GM21528 (cell line): ENCODE data around the gene ANKRD50.

ENCODE experiments used
- ATAC-seq: cut with Tn5 transposase; IDR thresholded peaks from one replicate; pipeline ENCODE4 v1.9.1; 2021; ENCODE audit warnings: mild to moderate bottlenecking, moderate library complexity; ENCODE audit not compliant: unreplicated experiment, low FRiP score

Gene ANKRD50

GRCh38 chr4:124710911-124711310 lies 1.6 kb downstream of the ANKRD50 start:
- ATAC-seq: no peak

DNA sequence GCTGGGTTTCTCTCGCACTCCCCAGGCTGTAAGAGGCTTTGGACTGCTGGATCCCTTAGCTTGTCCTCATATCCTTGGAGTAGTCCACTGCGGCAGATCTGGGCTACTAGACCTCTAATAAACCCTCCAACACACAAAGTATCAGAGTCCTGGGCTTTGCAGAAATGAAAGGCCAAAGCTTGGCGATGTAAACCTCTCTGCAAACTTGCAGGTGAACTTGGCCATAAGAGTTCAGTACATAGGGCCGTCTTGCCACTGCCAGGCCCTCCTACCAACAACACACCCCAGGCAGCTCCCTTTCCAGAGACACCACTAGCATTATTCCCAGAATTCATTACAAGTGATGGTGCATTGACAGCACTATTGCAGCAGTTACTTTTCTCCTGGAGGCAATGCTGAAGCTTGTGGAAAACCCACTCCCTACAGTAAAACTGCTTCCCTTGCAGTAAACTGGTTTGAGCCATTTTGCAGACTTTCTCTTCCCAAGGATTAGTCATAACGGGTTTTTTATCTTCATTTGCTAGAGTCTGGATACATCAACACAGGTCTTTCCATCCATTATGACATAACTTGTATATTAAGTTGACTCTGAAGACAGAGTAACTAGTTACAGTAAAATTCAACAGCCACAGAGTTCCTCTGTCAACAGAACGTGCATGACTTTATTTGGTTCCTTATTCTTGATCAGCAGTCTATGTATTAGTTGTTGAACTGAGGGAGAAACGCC lies 2.4 kb downstream of the ANKRD50 start:
- ATAC-seq: no peak

DNA sequence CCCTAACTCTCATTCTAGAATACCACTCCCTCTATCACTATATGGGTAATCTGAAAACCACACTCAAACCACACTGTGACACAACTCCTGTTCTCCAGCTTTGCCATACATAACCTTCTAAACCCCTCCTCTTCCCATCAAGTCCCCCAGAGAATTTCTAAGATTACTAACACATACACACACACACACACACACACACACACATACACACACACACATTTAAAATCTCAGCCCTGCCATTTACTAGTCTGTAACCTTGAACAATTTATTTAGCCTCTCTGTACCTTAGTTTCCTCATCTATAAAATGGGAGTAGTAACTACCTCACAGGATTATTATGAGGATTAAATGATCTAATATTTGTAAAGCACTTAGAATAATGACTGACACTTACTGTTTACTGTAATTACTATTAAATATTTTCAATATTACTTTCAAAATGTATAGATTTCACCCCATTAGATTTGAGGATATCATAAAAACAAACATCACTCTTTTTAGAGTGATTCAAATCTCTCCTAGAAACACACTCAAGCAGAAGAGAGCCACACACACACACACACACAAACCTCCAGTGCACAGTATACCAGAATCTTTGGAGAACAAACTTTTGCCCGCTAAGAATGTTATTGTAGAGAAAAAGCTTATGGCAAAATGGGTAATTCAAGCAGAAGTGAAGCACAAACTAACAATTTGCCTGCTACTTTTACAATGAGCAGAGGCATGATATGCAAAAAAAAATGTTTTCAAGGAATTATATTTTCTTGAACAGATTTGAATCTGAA lies 3.8 kb downstream of the ANKRD50 start:
- no peak for ATAC-seq

GRCh38 chr4:124705393-124705792 lies 7.1 kb downstream of the ANKRD50 start:
- no peak for ATAC-seq

DNA sequence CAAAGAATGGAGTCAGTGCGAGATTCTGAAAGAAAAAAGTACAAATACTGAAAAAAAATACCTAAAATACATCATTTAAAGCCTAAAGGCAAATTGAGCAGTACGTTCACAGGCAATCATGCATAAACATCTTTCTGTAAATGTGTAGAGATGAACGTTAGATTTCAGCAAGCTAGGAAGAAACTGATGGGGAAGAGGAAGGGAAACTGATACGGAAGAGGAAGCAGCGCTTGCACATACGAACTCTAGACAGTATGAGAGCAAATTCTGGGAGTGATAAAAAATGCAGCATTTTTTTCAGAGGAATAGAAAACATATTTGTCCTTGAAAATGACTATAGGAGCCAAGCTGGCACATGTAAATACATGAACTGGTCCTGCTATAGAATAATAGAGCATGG lies 9.4 kb downstream of the ANKRD50 start:
- no peak for ATAC-seq

DNA sequence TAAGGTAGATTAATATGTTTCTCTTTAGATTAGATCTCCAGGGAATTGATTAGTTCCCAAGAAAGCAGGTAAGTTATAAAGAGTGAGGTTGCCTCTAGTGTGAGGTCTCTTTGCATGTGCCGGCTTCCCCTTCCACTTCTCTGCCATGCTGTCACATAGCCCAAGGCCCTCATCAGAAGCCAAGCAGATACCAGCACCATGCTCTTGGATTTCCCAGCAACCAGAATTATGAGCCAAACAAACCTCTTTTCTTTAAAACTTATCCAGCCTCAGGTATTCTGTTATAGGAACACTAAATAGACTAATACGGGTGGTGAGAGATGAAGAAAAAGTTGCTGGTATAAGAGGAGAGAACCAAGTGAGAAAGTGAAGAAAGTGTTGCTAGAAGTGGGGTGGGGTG lies 15.1 kb downstream of the ANKRD50 start:
- ATAC-seq: no peak

- no peak for ATAC-seq
Measured at GRCh38 chr4:124696182-124696581, 16.4 kb downstream of the ANKRD50 start.

DNA sequence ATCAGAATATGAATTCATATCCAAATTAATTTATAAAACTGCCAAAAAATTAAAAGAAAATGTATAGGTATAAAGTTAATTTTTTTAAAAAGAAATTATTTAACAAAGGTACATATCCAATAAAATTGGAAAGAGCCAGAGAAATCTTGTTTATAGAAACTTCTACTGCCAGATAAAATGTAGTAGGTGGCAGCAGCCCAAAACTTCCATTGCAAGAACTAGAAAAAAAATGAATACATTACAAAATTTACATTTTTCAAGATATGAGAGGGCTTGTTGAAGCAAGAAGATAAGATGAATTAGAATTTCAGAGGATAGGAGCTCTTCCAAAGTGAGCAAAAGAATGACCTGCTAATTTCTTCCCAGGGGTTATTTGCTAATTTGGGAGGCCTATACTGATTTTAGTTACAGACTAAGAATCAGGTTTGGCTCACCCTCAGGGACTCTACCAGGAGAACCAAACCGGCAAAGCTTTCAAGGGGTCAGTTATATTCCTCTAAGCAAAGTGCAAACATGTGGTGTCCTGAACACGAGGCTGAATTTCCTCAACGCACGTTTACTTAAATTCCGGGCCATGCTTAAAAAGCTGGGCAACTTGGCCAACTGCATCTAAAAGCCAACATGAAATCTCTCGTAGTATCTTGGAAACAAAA lies 17.5 kb downstream of the ANKRD50 start:
- ATAC-seq: no peak

DNA sequence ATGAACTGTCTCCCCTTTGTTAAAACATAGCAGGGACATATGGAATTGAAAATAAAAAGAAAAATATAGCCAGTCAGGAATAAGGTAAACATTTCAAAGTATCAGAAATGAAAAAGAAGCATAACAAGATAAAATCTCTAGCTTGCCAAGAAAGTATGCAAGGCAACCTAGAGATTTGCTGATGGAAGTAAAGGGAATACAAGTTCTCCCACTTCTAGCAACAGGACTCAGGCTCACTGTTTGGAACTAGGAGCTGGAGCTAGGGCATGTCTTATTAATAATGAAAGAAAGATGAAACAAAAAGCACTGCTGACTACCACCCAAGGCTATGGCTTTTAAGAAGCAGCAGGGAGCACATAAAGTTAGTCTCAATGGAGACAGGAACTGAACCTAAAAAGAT lies 18.2 kb downstream of the ANKRD50 start:
- no peak for ATAC-seq

- ATAC-seq: no peak
Measured at GRCh38 chr4:124691801-124692200, 20.7 kb downstream of the ANKRD50 start.

GRCh38 chr4:124686279-124686678 lies 26.3 kb downstream of the ANKRD50 start:
- no peak for ATAC-seq

GRCh38 chr4:124685851-124686250 lies 26.7 kb downstream of the ANKRD50 start:
- no peak for ATAC-seq

DNA sequence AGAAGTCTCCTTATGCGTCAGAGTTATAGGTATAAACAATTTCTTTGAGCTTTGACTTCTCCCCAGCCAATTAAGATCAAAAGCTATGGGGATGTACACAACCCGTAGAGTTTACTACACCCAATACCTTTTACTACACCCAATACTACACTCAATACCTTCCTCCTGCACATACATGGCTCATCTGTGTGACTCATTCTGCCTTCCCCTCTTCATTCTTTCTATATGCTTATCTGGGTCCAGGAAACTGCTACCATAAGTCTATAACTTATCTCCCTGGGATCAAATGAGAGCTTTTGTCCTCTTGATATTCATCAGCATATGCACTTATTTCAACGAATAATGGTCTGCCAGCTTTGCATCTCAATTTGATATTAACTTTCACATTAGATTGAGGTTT lies 28.2 kb downstream of the ANKRD50 start:
- ATAC-seq: no peak

DNA sequence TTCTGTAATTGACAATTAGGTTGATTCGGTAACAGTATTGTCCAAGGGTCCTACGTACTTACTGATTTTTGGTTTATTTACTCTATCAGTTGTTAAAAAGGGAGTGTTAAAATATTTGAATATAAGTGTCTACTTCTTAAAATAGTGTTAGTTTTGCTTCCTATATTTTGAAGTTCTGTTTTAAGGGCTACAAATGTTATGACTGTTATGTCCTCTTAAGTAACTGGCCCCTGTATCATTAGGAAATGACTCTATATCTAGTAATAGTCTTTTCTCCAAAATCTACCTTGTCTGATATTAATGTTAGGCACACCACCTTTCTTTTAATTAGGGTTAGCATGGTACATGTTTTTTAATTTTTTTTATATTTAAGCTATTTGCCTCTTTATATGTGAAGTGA lies 30.1 kb downstream of the ANKRD50 start:
- ATAC-seq: no peak

GRCh38 chr4:124666496-124666895 lies 46.0 kb downstream of the ANKRD50 start:
- ATAC-seq: no peak

- ATAC-seq: no peak
Measured at GRCh38 chr4:124658795-124659194, 53.7 kb downstream of the ANKRD50 start.

GRCh38 chr4:124650614-124651013 lies 61.9 kb downstream of the ANKRD50 start:
- no peak for ATAC-seq

GRCh38 chr4:124647599-124647998 lies 64.9 kb downstream of the ANKRD50 start:
- no peak for ATAC-seq

DNA sequence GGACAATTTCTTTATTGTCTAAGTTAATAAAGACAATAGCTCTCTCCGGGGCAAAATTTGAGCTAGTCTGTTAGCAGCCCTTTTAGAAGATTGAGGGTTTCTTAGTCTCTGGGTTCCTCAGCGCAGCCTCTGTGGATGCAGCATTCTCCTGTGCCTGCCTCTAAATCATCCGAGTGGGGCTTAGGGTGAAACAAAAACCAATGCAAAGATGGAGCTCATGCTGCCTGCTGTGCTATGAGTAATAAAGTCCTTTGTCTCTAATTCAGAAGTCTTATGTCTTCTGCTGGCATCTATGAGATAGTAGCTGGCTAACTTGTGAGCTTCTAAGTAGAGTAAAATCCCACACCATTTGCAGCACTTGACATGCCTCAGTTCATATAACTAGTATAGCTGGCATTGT lies 67.9 kb downstream of the ANKRD50 start:
- ATAC-seq: no peak

- no peak for ATAC-seq
Measured at GRCh38 chr4:124642846-124643245, 69.7 kb downstream of the ANKRD50 start.

- ATAC-seq: no peak
Measured at GRCh38 chr4:124641715-124642381, 70.7 kb downstream of the ANKRD50 start.
